GM18517 (cell line): Measurements from ENCODE around the gene PHF20.
A peak's percentile ranks its signal among the peaks of the same experiment; 100 is the strongest.
"Not testable (repeated sequence)": the region's sequence is repeated elsewhere in the genome, so short reads cannot be mapped to it uniquely, and the experiment has no call there.

ENCODE experiments used
- ATAC-seq: cut with Tn5 transposase; IDR thresholded peaks from one replicate; pipeline ENCODE4 v1.9.1; 2021; ENCODE audit warnings: mild to moderate bottlenecking, moderate library complexity; ENCODE audit not compliant: unreplicated experiment

The PHF20 gene

DNA sequence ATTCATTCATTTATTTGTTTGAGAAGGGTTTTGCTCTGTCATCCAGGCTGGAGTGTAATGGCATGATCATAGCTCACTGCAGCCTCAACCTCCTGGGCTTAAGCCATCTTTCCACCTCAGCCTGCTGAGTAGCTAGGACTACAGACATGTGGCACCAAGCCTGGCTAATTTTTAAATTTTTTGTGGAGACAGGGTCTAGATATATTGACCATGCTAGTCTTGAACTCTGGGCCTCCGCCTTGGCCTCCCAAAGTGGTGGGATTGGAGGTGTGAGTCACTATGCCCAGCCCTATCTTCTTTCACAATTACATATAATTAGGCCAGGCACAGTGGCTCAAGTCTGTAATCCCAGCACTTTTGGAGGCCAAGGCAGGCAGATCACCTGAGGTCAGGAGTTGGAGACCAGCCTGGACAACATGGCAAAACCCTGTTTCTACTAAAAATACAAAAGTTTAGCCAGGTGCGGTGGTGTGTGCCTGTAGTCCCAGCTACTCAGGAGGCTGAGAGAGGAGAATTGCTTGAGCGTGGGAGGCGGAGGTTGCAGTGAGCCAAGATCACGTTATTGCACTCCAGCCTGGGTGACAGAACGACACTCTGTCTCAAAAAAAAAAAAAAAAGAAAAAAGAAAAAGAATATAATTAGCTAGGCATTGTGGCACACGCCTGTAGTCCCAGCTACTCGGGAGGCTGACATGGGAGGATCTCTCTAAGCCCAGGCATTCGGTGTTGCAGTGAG is 110.8 kb downstream of the PHF20 start:
- not testable (repeated sequence) for ATAC-seq

DNA sequence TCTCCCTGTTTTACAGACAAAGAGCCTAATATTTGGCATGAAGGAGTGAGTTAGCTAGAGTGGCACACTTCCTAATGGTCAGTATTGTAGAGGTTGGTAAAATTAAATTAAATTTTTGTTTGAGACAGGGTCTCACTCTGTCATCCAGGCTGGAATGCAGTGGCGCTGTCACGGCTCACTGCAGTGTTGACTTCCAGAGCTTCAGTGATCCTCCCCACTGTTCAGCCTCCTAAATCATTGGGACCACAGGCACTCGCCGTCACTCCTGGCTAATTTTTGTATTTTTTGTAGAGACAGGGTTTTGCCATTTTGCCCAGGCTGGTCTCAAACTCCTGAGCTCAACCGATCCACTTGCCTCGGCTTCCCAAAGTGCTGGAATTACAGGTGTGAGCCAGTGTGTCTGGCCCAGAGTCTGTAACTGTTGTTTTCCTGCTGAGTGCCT is 111.5 kb downstream of the PHF20 start:
- ATAC-seq: no peak

DNA sequence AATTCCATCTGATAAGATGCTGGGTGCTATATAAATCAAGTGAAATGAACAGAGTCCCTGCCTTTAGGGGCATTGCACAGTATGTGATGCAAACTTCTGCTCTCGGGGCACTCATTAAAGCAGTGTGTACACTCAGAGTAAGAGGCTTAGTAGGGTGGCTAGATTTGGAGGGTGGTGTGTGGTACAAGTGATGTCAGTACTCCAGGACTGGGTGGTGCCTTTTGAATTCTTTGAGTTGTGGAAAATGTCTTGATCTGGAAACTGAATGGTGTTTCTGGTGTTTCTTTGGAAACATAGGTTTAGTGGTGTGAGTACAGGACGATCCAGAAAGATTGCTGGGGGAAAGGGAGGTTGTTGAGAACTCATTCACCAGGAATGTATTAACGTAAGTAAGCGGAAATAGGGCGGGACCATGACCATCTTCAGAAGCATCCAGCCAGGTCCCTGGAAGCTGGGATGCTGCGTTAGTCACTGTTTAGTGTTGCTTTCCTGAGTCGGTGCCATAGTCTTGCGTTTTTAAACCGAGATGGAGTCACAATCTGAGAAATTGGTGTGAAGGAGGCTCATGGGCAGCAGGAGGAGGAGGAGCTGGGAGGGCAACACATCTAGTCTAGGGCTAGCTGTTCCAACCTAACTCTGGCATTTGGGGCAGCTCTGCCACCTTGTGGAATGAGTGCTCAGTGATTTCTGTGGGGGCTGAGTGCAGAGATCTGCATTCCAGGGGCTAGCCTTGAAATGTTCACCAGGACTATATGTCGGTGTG is 112.1 kb downstream of the PHF20 start:
- ATAC-seq: no peak

DNA sequence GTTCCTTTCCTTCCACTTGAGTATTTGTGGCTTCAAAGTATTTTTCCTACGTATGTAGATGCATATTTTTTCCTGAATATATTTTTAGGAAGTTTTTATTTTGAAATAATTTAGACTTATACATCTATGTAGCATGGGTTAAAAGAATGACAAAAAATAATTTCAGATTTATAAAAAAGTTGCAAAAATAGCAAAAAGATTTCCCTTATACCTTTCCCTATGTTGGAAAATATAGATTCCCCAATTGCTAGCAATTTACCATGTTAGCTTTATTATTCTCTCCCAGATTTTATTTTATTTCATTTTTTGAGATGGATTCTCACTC is 112.7 kb downstream of the PHF20 start:
- ATAC-seq: no peak

DNA sequence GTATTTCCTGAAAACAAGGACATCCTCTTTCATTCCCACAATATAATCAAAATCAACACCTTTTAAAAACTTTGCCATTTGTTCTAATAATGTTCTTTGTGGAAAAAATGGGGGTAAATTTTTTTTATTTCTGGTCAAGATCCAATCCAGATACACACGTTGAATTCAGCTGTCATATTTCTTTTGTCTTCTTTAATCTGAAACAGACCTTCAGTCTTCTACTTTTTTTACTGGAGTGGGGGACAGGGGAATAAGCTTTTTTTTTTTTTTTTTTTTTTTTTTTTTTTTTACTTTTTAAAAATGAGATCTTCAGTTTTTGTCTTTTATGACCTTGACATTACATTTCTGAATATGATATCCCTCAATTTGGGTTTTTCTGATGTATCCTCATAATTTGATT is 113.4 kb downstream of the PHF20 start:
- no peak for ATAC-seq

DNA sequence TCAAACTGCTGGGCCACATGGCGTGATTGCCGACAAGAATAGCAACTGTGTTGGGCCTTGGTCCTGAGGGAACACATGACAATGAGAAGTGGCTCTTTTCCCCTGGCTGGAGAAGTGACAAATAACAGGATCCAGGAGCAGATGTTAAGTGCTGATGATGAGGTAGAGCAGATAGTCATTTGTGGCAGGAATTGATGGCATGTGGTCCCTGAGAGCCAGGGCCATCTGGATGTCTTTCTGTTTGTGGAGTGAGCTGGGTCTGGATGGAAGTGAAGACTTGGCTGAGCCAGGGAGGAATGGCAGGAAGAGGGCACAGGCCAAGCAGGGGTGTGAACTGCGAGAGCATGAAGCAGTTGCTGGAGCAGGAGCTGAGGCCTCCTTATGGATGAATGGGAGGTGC is 114.7 kb downstream of the PHF20 start:
- no peak for ATAC-seq

- ATAC-seq: no peak
These were observed 115.7 kb downstream of the PHF20 start for GRCh38 chr20:35887393-35888064.

GRCh38 chr20:35888657-35889056 is 116.8 kb downstream of the PHF20 start:
- ATAC-seq: no peak

GRCh38 chr20:35891375-35891774 is 119.6 kb downstream of the PHF20 start:
- no peak for ATAC-seq

DNA sequence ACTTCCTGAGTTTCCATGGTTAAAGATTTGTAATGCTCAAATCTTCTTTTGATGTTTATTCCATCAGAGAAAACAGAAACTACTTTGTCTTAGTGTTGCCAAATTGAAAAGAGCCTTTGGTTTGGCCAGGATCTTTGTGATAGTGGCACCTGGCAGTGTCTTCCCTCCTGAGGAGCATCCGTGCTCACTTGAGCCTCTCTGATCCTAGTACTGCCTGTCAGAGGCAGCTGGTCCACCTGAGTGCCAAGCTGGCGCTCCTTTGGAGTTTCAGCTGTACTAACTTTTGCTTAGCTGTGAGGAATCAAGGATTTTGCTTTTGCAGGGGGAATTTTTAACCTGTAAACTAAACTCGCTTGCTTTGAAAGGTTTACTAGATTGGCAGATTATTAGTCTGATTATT is 121.1 kb downstream of the PHF20 start:
- ATAC-seq: no peak

GRCh38 chr20:35893942-35894341 is 122.1 kb downstream of the PHF20 start:
- ATAC-seq: peak; percentile 65

DNA sequence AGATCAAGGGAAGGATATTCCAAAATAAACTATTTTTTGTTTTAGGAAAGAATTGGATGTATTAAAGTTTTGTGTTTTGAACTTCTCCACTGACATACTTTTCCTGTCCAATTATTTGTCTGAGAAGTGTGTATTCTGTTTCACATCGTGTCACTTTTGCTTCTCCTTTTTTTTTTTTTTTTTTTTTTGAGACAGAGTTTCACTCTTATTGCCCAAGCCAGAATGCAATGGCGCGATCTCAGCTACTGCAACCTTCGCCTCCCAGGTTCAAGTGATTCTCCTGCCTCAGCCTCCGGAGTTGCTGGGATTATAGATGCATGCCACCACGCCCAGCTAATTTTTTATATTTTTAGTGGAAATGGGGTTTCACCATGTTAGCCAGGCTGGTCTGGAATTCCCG is 123.7 kb downstream of the PHF20 start:
- ATAC-seq: not testable (repeated sequence)

DNA sequence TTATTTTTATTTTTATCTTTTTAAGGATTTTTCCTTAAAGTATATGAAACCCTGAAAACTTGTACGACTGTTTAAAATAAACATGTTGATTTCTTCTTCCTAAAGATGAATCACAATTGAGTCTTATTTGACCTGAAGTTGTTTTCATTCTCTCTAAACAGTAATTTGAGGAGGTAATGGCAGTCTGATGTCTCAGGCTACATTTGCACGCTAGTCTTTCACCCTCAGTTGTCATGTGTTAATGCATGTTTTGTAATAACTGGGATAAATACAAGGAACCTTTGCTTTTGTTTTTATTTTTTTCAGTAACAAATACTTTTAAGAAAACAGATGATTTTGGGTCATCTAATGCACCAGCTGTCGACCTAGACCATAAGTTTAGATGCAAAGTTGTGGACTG is 127.2 kb downstream of the PHF20 start:
- ATAC-seq: no peak

DNA sequence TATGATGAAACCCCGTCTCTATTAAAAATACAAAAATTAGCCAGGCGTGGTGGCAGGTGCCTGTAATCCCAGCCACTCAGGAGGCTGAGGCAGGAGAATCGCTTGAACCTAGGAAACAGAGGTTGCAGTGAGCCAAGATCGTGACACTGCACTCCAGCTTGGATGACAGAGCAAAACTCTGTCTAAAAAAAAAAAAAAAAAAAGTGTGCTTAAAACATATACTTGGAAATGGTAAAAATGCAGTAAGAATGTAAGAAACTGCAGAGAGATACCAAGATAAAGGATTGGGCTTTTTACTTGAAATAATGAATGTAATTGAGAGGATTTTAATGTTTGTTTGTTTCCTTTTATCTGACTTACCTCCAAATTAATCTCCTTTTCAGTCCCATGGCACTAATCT is 129.4 kb downstream of the PHF20 start:
- ATAC-seq: not testable (repeated sequence)

DNA sequence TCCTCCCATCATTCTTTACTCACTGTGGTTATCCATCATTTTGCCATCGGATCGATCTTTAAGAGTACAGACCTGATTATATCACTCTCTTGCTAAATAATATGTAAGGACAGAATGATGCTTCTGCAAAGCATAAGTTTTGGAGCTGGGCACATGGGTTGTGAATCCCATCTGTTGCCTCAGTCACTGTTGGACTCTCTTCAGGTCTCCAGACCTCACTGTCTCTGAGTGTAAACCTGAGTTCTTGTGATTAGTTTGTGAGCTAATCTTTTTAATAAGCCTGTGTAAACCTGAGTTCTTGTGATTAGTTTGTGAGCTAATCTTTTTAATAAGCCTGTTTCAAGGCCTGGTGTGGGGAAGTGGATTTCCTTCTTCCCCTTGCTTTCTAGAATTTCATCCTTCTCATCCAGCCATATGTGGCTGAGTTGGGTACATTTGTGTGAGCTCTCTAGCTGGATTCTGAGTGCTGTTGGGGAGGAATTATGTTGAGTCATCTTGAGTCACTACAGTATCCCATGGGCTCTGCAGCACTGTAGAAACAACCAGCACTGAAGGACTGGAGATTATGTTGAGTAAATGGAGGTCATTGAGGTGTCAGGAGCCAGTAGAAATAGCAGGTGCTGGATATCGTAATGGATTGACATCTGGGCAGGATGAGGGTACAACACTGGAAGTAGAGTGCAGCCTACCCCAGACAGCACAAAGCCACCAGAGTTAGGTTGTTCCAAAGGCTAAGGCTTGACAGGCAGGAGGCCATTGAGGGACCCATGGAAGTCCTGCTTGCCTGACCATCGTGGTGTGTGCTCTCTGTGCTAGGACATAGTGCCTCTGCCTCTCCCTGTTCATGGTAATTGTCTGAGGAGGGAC is 130.1 kb downstream of the PHF20 start:
- no peak for ATAC-seq

DNA sequence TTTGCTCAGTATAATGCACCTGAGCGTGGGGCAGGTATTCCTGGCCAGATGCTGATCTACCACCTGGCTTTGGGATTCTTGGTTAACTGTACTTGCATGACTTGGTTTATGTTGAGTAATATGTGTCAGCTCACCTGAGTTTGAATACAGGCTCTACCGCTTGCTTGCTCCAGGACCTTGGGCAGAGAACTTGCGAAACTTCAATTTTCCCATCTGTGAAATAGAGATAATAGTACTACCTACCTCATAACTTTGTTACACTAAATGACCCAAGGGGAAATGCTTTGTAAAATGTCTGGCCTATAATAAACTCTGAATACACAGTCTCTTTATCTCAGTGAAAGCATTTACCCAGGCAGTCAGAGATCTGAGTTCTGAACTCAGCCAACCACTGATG is 130.7 kb downstream of the PHF20 start:
- ATAC-seq: no peak

GRCh38 chr20:35903843-35904242 is 132.0 kb downstream of the PHF20 start:
- ATAC-seq: no peak

- no peak for ATAC-seq
These were observed 133.3 kb downstream of the PHF20 start for GRCh38 chr20:35904982-35905663.

GRCh38 chr20:35907017-35907701 is 135.3 kb downstream of the PHF20 start:
- ATAC-seq: no peak

DNA sequence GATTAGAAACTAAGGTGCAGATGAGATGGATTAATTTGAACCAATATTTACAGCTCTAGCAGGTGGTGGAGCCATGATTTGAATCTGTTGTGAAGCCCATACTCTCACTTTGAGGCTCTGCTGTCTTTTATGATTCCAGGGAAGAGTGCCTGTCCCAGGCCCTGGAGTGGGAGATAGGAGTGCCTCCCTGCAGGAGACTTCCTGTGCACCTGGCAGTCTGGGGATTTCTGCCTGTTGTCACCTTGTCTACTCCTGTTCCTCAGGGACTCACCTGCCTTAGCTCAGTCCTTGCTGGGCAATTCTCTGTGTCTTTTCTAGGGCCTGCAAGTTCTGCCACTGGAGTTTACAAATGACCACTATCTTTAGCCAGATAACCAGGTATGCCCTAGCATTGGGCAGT is 136.2 kb downstream of the PHF20 start:
- ATAC-seq: no peak
